ENCODE data around the gene DAAM2. TPM values are rescaled to one million over a fixed set of nuclear protein-coding genes. Genes with fewer than 3 reads are reported as not detected.

Gene DAAM2
- total and polyA plus RNA-seq, 2 donors (not counting 1 experiment from before 2014, with no cell fraction given), result 41.5 to 48.2 TPM

- TF ChIP-seq CTCF (conservative IDR thresholded peaks at IDR 0.05 in 1 of 2, IDR thresholded peaks at IDR 0.05 in 1 of 2; ENCODE audit: low read depth in 1 of 2, low read length in 2 of 2), result no peak
- TF ChIP-seq EZH2 (IDR thresholded peaks at IDR 0.05; ENCODE audit: low read length, missing control alignments), result no peak
- H3K4me1 ChIP-seq (ENCODE audit: control insufficient read depth, extremely low read depth, insufficient read depth, low read length), result peaks cover 42% of the 10 kb centered on the region
- no peaks in the 10 kb centered on the region for H3K36me3 ChIP-seq (ENCODE audit: control insufficient read depth, insufficient read depth, low read length)
- no peak overlapping the region for H2AFZ ChIP-seq (ENCODE audit: low read length)
- no peak overlapping the region for H3K4me3 ChIP-seq (replicated peaks in 1 of 4; ENCODE audit: control extremely low read depth in 1 of 4, insufficient read depth in 1 of 4, low read depth in 3 of 4, low read length in 4 of 4)
- no peak overlapping the region for H3K9ac ChIP-seq (ENCODE audit: insufficient read depth, low read length)
- no peak overlapping the region for H3K4me2 ChIP-seq (ENCODE audit: extremely low read depth, insufficient read depth, low read length)
- H4K20me1 ChIP-seq (ENCODE audit: control insufficient read depth, extremely low read depth, insufficient read depth, low read length), result no peaks in the 10 kb centered on the region
- H3K9me3 ChIP-seq (ENCODE audit: control insufficient read depth, insufficient read depth, low read depth, low read length), result no peaks in the 10 kb centered on the region
- H3K27me3 ChIP-seq (ENCODE audit: control insufficient read depth, insufficient read depth, low read length), result no peaks in the 10 kb centered on the region
- no peaks in the 10 kb centered on the region for H3K79me2 ChIP-seq (ENCODE audit: control insufficient read depth, insufficient read depth, low read length)
- DNase-seq (ENCODE audit: low read depth in 2 of 2), result no peak
- no peak overlapping the region for H3K27ac ChIP-seq (ENCODE audit: insufficient read depth, low read length)
Measured at GRCh38 chr6:39885691-39886090, 93.5 kb downstream of the DAAM2 start.

GRCh38 chr6:39886871-39887270, 94.7 kb downstream of the DAAM2 start:
- Histone ChIP-seq H3K4me2 (ENCODE audit: extremely low read depth, insufficient read depth, low read length) (no peak overlapping the region), H3K36me3 (ENCODE audit: control insufficient read depth, insufficient read depth, low read length) (no peaks in the 10 kb centered on the region), H3K27me3 (ENCODE audit: control insufficient read depth, insufficient read depth, low read length) (no peaks in the 10 kb centered on the region), H3K4me3 (replicated peaks in 1 of 4; ENCODE audit: control extremely low read depth in 1 of 4, insufficient read depth in 1 of 4, low read depth in 3 of 4, low read length in 4 of 4) (no peak overlapping the region), H3K27ac (ENCODE audit: insufficient read depth, low read length) (peak overlapping the region; percentile 66), H3K79me2 (ENCODE audit: control insufficient read depth, insufficient read depth, low read length) (no peaks in the 10 kb centered on the region), H4K20me1 (ENCODE audit: control insufficient read depth, extremely low read depth, insufficient read depth, low read length) (no peaks in the 10 kb centered on the region), H3K4me1 (ENCODE audit: control insufficient read depth, extremely low read depth, insufficient read depth, low read length) (peaks cover 42% of the 10 kb centered on the region), H3K9ac (ENCODE audit: insufficient read depth, low read length) (no peak overlapping the region), H3K9me3 (ENCODE audit: control insufficient read depth, insufficient read depth, low read depth, low read length) (no peaks in the 10 kb centered on the region), H2AFZ (ENCODE audit: low read length) (no peak overlapping the region)
- DNase-seq (ENCODE audit: low read depth in 2 of 2), result no peak
- no peak for TF ChIP-seq CTCF (conservative IDR thresholded peaks at IDR 0.05 in 1 of 2, IDR thresholded peaks at IDR 0.05 in 1 of 2; ENCODE audit: low read depth in 1 of 2, low read length in 2 of 2)

- Histone ChIP-seq H3K4me2 (ENCODE audit: extremely low read depth, insufficient read depth, low read length) (peak overlapping the region; percentile 60), H2AFZ (ENCODE audit: low read length) (no peak overlapping the region), H3K9ac (ENCODE audit: insufficient read depth, low read length) (no peak overlapping the region), H3K36me3 (ENCODE audit: control insufficient read depth, insufficient read depth, low read length) (no peaks in the 10 kb centered on the region), H3K27me3 (ENCODE audit: control insufficient read depth, insufficient read depth, low read length) (no peaks in the 10 kb centered on the region), H3K4me1 (ENCODE audit: control insufficient read depth, extremely low read depth, insufficient read depth, low read length) (peaks cover 37% of the 10 kb centered on the region), H3K27ac (ENCODE audit: insufficient read depth, low read length) (peak overlapping the region; percentile 66), H4K20me1 (ENCODE audit: control insufficient read depth, extremely low read depth, insufficient read depth, low read length) (no peaks in the 10 kb centered on the region), H3K4me3 (replicated peaks in 1 of 4; ENCODE audit: control extremely low read depth in 1 of 4, insufficient read depth in 1 of 4, low read depth in 3 of 4, low read length in 4 of 4) (no peak overlapping the region), H3K9me3 (ENCODE audit: control insufficient read depth, insufficient read depth, low read depth, low read length) (no peaks in the 10 kb centered on the region), H3K79me2 (ENCODE audit: control insufficient read depth, insufficient read depth, low read length) (no peaks in the 10 kb centered on the region)
- DNase-seq (ENCODE audit: low read depth in 2 of 2), result peak; percentile 91 to 97
- TF ChIP-seq EZH2 (IDR thresholded peaks at IDR 0.05; ENCODE audit: low read length, missing control alignments) (no peak), CTCF (conservative IDR thresholded peaks at IDR 0.05 in 1 of 2, IDR thresholded peaks at IDR 0.05 in 1 of 2; ENCODE audit: low read depth in 1 of 2, low read length in 2 of 2) (peak in 1 of 2 donors; percentile 1)
Measured at GRCh38 chr6:39887692-39888450, 95.7 kb downstream of the DAAM2 start.
